HG02938 (cell line): ENCODE measurements around the gene GLS2.
"Not testable (repeated sequence)": the region's sequence is repeated elsewhere in the genome, so short reads cannot be mapped to it uniquely, and the experiment has no call there.

Experiments
- ATAC-seq: cut with Tn5 transposase; IDR thresholded peaks from one replicate; pipeline ENCODE4 v1.9.1; 2021; ENCODE audit warnings: mild to moderate bottlenecking, moderate library complexity; ENCODE audit not compliant: unreplicated experiment

GLS2 gene

DNA sequence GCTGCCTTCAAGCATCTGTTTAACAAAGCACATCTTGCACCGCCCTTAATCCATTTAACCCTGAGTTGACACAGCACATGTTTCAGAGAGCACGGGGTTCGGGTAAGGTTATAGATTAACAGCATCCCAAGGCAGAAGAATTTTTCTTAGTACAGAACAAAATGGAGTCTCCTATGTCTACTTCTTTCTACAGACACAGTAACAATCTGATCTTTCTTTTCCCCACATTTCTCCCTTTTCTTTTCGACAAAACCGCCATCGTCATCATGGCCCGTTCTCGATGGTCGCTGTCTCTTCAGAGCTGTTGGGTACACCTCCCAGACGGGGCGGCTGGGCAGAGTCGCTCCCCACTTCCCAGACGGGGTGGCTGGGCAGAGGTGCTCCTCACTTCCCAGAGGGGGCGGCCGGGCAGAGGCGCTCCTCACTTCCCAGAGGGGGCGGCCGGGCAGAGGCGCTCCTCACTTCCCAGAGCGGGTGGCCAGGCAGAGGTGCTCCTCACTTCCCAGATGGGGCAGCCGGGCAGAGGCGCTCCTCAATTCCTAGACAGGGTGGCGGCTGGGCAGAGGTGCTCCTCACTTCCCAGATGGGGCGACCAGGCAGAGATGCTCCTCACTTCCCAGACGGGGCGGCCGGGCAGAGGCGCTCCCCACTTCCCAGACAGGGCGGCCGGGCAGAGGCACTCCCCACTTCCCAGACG, 5.6 kb upstream of the GLS2 start:
- ATAC-seq: not testable (repeated sequence)

DNA sequence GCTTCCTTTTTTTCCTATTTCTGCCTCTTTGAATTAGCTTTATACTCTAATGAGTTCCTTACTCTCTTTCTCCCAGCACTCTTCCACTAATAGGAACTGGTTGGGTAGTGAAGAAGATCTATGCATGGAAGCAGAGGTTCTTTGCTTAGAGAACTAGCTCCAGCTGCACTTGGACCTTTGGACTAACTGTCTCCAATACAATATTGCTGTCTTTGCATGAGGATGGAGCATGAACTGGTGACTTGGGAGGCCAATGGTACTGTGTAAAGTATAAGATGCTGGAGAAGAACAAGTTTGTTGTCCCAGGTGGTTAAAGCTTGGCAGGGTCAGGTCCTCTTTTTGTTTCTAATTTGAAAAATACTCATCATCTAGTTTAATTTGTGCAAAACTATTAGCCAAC, 2.4 kb upstream of the GLS2 start:
- no peak for ATAC-seq

DNA sequence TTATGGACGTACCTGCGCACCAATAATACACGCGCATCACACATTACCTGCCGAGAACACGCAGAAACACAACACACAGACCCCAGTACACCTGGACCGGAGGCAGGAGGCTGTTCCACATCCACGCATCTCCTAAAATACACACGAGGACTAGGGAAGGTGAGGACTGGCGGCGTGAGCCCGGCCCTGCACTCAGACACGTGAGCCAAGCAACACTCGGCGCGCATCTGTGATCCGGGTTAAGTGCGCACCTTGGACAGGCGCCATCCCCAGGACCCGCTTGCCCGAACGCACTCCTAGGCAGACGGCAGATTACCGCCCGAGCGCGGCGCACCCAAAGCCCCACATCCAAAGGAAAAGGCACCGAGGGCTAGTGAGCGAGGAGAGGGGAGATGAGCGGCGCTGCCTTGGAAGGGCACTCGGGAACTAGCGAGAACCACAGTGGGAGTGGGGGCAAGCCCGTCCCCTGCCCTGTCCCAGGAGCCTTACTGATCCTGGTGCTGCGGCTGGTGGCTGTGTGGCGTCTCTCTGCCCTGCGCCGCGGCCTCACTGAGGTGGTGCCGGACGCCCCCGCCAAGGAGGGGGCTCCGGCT, 417 bp downstream of the GLS2 start:
- peak; percentile 20 for ATAC-seq

DNA sequence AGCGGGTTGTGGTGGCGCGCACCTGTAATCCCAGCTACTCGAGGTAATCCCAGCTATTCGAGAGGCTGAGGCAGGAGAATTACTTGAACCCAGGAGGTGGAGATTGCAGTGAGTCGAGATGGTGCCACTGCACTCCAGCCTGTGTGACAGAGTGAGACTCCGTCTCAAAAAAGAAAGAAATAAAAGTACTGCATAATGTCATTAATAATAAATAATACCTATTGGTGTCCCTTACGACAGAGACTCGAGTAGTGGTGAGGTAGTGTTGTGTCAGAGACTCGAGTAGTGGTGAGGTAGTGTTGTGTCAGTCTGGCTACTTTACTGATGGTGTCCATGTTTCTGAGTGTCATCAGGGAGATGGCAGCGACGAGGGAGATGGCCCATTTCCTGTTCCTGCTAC, 1.3 kb downstream of the GLS2 start:
- ATAC-seq: no peak

DNA sequence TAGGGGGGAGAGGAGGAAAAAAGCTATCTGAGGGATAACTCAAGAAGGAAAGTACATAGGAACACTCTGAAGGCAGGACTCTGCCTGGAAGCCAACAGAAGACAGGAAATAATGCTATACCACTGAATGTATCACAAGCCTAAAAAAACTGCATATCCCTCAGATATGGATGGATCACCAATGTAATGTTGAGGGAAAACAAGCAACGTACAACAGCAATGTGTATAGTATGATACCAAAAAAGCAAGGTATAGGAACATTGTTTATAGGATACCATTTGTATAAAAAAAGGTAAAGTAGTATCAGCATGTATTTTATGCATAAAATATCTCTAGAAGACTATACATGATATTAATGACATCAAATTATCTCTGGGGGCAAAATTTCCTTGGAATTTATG, 3.4 kb downstream of the GLS2 start:
- no peak for ATAC-seq

DNA sequence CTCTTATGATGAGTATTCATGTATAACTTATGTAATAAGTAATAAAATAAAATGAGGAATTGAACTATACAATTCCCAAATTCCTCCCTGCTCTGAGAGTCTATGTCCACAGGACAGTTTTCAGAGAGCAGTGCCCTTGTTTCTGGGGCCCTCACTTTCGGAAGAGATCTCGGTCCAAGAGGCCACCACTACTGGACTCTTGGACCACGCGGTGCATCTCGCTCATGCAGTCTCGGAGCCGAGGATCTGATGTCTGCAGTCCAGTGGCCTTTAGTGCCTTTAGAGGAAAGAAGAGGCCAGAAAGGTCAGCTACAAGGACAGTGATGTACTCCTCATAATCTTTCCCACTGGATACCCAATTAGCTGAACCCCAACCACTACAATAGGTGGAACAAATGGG, 8.3 kb downstream of the GLS2 start:
- ATAC-seq: no peak

DNA sequence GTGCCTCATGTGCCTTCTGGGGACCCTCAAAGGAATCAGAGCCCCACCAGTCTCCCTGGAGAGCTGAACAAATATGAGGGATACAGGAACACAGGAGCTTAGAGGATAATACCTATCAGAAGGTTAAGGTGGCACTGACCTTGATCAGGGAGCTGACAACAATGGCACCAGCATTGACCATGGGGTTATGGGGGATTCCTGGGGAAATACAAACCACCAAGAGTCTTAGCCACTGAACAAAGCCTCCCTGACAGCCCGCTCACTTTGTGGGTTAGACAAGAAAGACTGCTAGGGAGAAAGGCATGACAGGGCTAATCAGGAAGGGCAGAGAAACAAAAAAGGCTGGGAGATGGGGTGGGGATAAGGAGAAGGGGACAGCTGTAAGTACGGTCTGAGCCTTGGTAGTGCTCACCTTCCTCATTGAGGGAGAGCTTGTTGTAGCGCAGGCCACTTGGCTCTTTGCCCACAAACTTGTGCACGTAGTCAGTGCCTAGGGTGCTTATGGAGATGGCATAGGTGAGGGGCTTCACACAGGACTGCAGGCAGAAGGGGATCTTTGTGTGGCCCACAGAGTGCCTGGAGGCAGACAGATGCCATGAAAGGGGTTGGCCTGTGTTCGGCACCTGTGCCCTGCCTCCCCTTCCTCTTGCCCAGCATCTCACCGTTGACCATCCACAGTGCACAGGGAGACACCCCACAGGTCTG, 10.3 kb downstream of the GLS2 start:
- no peak for ATAC-seq

DNA sequence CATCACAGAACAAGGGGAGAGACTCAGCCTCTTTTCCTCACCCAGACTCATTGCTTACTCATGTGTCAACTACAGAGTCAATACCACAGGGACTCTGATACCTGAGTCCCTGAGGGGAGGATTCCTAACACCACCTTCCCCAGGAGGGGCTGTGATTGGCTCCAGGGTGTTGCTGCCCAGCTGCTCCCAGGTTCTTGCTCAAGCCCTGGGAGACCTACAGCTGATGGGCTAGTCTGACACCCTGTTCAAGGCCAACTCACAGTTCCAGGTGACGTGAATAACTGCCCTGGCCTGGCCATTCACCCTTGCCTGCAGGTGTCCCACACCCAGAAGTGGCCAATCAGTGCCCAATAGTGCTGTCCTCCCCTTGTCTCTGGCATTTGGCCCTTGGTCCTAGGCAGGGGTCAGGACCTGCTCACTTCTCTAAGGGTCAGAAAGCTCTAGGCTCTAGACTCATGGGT, 11.0 kb downstream of the GLS2 start:
- no peak for ATAC-seq

DNA sequence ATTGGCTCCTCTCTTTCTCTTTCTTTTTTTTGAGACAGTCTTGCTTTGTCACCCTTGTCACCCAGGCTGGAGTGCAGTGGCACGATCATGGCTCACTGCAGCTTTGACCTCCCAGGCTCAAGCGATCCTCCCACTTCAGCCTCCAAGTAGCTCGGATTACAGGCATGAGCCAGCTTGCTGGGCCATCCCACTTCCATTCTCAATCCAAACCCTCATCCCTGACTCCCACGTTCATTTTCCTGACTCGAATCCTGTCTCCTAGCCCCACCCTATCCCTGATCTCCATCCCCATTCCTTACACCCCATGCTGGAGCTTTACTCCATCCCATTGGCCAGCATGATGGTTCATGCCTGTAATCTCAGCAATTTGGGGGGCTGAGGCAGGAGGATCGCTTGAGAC, 11.8 kb downstream of the GLS2 start:
- ATAC-seq: no peak

DNA sequence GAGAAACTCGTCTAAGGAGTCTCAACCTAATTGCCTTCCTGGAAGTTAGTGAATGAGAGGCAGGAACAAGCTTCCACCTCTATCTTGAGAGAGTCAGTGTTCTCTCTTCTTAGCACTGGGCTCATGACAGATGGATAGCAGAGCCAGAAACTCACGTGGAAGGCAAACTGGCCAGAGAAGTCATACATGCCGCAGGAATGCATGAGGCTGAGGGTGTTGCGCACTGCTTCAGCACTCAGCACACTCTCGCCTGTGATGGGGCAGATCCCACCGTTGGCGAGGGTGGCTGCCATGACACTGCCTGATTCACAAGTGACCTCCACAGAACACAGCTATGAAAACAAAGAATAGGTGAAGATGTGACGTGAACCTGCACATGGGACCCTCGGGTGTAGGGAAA, 13.6 kb downstream of the GLS2 start:
- no peak for ATAC-seq

DNA sequence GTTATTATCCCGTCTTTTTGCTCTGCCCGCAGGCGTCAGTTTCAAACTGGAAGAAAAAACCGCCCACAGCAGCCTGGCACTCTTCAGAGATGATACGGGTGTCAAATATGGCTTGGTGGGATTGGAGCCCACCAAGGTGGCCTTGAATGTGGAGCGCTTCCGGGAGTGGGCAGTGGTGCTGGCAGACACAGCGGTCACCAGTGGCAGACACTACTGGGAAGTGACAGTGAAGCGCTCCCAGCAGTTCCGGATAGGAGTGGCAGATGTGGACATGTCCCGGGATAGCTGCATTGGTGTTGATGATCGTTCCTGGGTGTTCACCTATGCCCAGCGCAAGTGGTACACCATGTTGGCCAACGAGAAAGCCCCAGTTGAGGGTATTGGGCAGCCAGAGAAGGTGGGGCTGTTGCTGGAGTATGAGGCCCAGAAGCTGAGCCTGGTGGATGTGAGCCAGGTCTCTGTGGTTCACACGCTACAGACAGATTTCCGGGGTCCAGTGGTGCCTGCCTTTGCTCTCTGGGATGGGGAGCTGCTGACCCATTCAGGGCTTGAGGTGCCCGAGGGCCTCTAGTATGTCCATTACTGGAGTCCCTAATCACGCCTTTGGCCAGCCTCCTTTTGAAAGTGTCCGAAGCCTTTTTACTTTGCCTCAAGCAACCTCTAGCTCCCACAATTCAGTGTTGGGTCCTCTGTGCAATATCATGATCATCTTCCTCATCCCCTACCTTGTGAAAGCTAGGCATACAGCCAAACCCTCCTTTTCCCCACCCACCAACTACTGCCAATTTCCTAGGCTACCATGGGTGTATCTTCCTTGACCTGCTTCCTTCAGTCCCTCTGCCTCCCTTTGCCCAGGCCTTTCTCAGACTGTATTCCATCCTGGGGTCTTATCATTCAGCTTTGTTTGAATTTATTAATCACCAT, 18.7 kb downstream of the GLS2 start:
- ATAC-seq: no peak

DNA sequence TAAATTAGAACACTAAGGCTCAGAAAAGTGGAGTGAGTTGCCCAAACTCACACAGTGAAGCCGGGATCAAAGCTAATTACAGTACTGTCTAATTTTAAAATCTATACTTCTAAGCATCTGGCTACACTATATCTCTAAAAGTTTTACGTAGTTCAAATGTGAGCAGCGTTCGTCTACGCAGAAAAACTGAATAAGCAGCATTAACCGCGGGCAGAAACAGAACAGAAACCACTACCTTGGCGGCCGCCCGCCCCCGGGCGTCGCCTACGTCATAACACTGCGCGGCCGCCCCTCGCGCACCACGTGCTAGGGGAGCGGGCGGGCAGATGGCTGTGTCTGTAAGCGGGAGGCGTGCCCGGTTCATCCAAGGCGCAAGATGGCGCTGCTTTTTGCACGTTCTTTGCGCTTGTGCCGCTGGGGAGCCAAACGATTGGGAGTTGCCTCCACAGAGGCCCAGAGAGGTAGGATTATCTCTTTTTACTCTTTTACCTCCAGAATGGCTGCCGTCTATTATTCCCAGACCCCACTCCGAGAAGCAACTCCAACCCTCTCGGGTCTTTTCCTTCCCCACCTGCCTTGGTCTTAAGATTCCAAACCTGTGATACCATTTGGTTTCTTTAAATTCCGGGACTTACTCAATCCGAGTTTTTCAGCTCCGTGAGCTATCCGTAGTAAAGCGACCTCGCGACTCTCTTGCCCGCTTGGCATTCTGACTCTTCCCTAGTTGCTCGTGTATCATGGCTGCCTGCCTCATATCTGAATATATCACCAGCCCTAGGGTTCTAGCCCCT, 19.6 kb downstream of the GLS2 start, which contains the start of gene SPRYD4:
Gene SPRYD4 (plus strand): TSS at position 363 of the 791 bp plus-strand sequence. CDS start 14 bp downstream, at position 377.
- ATAC-seq: peak; percentile 82

DNA sequence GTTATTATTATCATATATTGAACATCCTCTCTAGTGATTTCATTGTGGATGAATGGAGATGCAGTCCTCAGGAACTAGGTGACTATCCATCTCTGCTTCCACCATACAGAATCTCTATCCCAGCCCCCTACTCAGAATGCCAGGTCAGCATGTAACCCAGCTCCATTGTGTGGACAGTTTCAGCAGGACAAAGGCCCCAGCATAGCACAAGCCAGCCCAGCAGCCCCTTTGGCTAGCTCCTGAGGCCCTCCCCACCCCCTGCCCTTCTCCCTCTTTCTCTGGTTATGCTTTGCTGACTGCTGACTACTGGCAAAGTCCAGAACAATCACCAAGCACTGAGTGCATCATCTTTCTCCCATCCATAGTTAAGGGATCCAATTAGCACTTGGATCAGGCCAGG, 25.4 kb downstream of the GLS2 start:
- no peak for ATAC-seq

DNA sequence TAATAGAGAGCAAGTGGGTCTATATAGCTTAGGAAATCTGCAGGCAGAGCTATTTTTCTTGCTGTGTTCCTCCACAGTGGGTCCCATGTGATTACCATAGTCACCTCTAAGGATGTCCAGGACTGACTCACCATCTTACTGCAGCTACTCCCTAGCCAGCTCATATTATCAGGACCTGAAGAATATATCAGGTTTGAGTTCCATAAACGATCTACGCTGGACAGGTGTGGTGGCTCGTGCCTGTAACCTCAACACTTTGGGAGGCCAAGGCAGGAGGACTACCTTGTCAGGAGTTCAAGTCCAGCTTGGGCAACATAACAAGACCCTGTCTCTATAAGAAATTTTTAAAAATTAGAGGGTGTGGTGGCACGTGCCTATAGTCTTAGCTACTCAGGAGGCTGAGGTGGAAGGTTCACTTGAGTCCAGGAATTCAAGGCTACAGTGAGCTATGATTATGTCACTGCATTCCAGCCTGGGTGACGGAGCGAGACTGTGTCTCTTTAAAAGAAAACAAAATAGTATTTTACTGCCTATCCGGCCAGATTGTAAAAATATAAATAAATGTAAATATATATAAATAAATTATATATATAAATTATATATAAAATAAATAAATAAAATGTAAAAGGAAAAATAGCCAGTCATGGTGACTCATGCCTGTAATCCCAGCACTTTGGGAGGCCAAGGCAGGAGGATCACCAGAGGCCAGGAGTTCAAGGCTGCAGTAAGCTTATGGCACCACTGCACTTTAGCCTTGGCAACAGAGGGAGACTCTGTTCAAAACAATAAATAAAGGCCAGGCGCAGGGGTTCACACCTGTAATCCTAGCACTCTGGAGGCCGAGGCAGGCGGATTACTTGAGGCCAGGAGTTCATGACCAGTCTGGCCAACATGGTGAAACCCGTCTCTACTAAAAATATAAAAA, 26.5 kb downstream of the GLS2 start:
- ATAC-seq: no peak

DNA sequence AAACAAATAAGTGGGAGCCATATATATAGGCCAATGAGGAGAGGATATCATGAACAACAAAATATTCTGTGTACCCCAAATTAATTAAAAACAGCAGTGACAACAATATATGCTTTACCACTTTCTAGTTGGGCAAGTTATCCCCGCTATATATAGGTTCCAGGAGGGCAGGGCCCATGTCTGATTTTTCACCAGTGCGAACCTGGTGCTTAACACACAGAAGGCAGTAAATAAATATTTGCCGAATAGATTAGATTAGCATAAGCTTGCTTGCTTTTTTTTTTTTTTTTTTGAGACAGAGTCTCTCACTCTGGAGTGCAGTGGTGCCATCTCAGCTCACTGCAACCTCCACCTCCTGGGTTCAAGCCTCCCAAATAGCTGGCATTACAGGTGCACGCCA, 30.1 kb downstream of the GLS2 start:
- ATAC-seq: no peak

DNA sequence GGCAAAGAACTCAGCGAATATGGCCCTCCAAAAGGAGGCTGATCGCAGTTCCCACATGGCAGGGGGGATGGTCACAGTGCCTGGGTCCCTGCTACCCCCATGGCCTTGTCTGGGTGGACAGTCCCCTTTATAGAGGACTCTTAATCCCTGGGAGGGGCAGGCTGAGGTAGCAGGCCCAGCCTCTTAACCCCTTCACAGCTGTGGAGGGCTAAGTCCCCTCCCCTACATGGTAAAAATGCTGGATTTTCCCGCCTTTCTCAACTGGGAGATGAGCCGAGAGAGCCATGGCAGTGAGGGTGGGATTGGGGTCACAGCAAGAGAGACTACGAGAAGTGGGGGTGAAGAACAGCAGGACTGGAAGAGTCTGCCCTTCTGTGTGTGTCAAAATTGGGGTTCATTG, 33.4 kb downstream of the GLS2 start, which contains the start of gene MIP:
Gene MIP (minus strand): TSS at position 101 of the 400 bp plus-strand sequence. CDS start 44 bp downstream, at position 57.
- ATAC-seq: no peak

DNA sequence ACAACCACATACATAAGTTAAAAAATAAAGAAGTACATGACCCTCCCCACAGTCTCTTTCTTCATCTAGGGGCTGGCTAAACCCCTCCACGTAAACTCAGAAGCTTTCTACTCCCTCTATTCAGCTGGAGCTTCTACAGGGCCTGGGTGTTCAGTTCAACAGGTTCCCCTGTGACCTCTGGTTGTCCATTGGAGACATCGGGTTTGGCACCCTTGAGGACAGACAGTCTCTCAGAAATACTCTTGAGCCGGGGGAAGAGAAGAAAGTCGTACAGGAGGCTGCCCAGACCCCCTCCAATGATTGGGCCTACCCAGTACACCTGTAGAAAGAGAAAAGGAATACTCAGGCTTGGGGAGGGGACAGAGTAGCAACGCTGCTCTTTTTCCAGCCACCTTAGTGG, 36.8 kb downstream of the GLS2 start:
- no peak for ATAC-seq

DNA sequence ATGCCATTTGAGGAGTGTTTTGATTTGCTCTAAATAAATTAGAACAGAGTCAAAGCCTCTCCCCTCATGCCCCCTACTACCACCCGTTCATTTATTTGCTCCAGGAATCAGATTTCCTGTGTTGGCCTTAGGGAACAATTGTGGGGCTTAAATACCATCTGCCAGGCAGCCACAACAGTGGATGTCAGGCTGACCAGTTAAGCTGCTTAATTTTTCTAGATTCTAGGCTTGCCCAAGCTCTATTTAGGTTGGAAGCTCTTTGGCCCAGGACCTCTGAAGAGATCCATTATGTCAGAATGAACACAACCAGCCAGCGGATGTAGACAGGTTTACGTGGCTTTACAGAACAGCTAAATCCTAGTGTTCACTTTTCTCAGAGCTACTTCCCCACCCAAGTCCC, 37.7 kb downstream of the GLS2 start:
- ATAC-seq: no peak

DNA sequence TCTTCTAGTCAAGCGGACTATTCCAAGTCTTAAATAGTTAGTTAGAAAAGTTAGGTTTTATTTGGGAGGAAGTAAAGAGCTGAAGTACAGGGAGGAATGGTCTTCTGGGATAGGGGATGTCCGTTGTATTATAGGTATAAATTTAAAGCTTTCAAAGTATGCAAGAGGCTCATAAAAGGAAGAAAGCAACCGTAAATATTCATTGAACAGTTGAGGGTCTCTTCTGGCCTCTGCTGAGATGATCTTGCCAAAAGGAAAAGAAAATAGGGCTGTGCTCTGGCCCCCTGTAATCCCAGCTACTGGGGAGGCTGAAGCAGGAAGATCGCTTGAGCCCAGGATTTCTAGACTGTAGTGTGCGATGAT, 38.4 kb downstream of the GLS2 start:
- ATAC-seq: no peak
